SJSA1 (cell line): ENCODE data around the gene MYO5A. TPM values are rescaled to one million over a fixed set of nuclear protein-coding genes. Genes with fewer than 3 reads are reported as not detected.

Experiments
- DNase-seq, 2 experiments: peaks; one replicate each; pipeline ENCODE4 v3.0.0-alpha.2; 2015 to 2020; ENCODE audit warnings: low spot score in 2 of 2, low read depth in 1 of 2
- H3K27ac ChIP-seq: fragments of 250-450 bp; sonication (Bioruptor Pico); 2 replicates; pipeline ENCODE4 v1.5.1; 2020; ENCODE audit warnings: mild to moderate bottlenecking, moderate library complexity
- H3K27me3 ChIP-seq: fragments of 250-450 bp; sonication (Bioruptor Pico); replicated peaks from 2 replicates; pipeline ENCODE4 v1.5.1; 2020; ENCODE audit warnings: mild to moderate bottlenecking, moderate library complexity
- H3K36me3 ChIP-seq: fragments of 250-450 bp; sonication (Bioruptor Pico); 2 replicates; pipeline ENCODE4 v1.5.1; 2020; ENCODE audit warnings: mild to moderate bottlenecking
- H3K4me1 ChIP-seq: fragments of 250-450 bp; sonication (Bioruptor Pico); replicated peaks from 2 replicates; pipeline ENCODE4 v1.6.1; 2021; ENCODE audit warnings: mild to moderate bottlenecking
- H3K4me3 ChIP-seq: fragments of 250-450 bp; sonication (Bioruptor Pico); 2 replicates; pipeline ENCODE4 v1.5.1; 2020; ENCODE audit warnings: mild to moderate bottlenecking
- H3K9me3 ChIP-seq: fragments of 250-450 bp; sonication (Bioruptor Pico); replicated peaks from 2 replicates; pipeline ENCODE4 v1.5.1; 2020; ENCODE audit warnings: mild to moderate bottlenecking
- total RNA-seq: library from RNA; depleted of rRNA; stranded (reverse); fragments of >200 nt; shearing (Covaris generic); gene quantifications from 2 replicates; pipeline ENCODE4 v1.2.3, GENCODE V29; 2014

The MYO5A gene
- total RNA-seq, 1 experiment from 2014 or later, result 36.3 TPM

GRCh38 chr15:52397118-52397517, 131.6 kb downstream of the MYO5A start:
- Histone ChIP-seq H3K4me3 (no peak overlapping the region), H3K4me1 (no peaks in the 10 kb centered on the region), H3K27me3 (no peaks in the 10 kb centered on the region), H3K36me3 (peaks cover 8% of the 10 kb centered on the region; the same call in 1 of the 2 replicates), H3K27ac (no peak overlapping the region), H3K9me3 (no peaks in the 10 kb centered on the region)
- no peak for DNase-seq

DNA sequence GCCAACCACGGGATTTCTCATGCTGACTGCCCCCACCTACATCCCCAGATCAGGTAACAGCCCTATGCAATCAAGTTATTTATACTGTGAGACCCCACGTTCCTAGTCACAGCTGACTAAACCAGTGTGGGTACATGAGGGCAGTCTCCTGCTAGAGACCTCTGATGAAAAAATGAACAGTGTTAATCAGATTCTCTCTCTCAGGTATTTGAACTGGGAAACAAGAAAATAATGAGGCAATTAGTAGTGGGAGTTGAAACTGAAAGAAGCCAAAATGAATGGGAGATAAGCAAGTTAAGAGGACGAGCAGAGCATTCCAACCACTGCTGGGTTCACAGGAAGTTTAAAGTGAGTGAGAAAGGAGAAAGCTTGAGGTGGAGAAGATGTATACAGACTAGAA, 134.6 kb downstream of the MYO5A start:
- Histone ChIP-seq H3K27me3 (no peaks in the 10 kb centered on the region), H3K36me3 (peaks cover 8% of the 10 kb centered on the region), H3K27ac (no peak overlapping the region), H3K4me1 (no peaks in the 10 kb centered on the region), H3K4me3 (no peak overlapping the region), H3K9me3 (no peaks in the 10 kb centered on the region)
- DNase-seq, result no peak

DNA sequence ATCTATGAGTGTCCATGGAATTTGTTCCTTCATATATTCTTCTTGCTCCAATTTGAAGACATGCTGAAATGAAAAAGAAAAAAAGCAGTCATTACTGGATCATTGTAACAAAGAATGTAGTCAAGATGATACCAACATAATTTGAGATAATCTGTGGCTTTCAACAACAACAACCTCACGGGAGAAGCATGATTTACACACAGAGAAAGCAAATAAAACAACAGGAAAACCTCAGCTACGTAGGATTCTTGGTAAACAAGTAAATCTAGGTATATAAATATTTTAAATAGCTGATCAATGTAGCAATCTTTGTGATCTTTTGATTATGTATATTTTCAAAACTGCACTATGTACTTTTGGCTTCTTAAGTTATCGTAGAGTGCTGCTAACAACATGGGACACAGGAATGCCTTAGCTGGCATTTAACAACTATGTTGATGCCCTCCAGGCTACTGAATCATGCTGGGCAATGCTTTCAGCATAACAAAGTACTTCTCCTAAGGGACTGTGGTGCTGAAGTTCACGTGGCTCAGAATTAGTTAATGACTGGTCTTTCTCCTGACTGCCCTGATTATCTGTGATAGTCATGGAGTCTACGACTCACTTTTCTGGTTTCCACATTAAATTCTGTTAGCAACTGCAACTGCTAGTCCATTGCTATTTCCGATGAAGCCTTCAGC, 136.5 kb downstream of the MYO5A start:
- H3K36me3 ChIP-seq, result peaks cover 8% of the 10 kb centered on the region
- no peak overlapping the region for H3K27ac ChIP-seq

DNA sequence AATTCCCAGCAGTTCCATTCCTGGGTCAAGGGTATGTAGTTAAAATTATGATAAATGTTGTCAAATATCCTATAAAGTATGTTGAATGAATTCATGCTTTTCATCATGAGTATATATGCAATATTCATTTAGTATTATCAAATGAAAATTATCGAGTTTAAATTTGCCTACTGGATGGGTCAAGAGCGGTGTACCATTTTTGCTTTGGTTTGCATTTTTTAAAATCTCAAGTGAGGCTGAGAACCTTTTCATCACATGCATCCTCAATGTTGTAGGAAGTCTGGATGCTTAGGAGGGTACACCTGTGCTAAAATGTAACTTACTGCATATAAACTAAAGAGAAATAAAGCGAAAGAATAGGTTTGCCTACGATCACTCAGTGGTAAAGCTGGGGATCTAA, 137.6 kb downstream of the MYO5A start:
- no peak overlapping the region for H3K4me3 ChIP-seq
- no peak overlapping the region for H3K27ac ChIP-seq
- no peaks in the 10 kb centered on the region for H3K4me1 ChIP-seq
- H3K27me3 ChIP-seq, result no peaks in the 10 kb centered on the region
- H3K36me3 ChIP-seq, result peaks cover 4% of the 10 kb centered on the region
- H3K9me3 ChIP-seq, result no peaks in the 10 kb centered on the region
- DNase-seq, result no peak

More for the DNA sequence above, 136.5 kb downstream of the MYO5A start:
- no peak for DNase-seq
- H3K9me3 ChIP-seq, result no peaks in the 10 kb centered on the region
- H3K4me1 ChIP-seq, result no peaks in the 10 kb centered on the region
- H3K4me3 ChIP-seq, result no peak overlapping the region
- H3K27me3 ChIP-seq, result no peaks in the 10 kb centered on the region

DNA sequence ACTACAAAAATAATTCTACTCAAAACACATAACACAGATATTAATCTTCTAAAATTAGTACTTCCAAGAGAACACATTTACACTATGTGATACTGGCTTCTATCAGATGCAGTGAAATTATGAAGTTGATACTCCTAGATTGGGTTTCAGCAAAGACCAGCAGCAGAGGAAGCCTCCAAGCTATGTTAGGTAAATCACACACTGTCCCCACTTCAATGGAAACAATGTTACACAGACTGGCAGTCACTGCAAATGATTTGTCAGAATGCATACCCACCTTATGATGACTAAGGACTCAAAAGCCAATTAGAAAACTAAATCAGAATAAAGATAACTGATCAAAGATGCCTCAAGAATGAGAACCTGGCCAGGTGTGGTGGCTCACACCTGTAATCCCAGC, 143.0 kb downstream of the MYO5A start:
- Histone ChIP-seq H3K9me3 (no peaks in the 10 kb centered on the region), H3K36me3 (peaks cover 14% of the 10 kb centered on the region), H3K27me3 (no peaks in the 10 kb centered on the region), H3K27ac (no peak overlapping the region), H3K4me3 (no peak overlapping the region), H3K4me1 (peaks cover 12% of the 10 kb centered on the region)
- no peak for DNase-seq

DNA sequence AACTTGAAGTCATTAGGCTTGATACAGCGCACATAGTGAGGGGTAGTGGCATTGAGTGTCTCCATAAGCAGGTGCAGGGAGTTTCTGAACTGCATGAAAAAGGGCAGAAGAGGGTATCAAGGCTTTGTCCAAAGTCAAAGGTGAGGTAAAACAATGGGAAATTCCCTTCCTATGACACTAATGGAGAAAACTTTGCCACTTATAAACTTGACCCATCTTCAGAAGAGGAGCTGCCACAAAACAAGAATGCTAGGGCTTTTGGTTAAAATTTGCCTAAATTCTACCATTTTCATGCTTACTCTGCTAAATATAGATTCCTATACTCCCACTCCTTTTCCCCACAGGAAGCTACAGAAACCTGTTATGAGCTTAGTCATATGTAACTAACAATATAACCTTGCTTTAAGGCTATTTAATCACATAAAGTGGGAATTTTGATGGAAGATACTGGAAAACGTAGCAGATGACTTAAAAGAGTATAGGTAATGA, 145.5 kb downstream of the MYO5A start:
- H3K4me1 ChIP-seq, result peaks cover 12% of the 10 kb centered on the region
- H3K9me3 ChIP-seq, result no peaks in the 10 kb centered on the region
- H3K4me3 ChIP-seq, result no peak overlapping the region
- H3K27ac ChIP-seq, result no peak overlapping the region
- no peaks in the 10 kb centered on the region for H3K27me3 ChIP-seq
- H3K36me3 ChIP-seq, result peaks cover 18% of the 10 kb centered on the region
- no peak for DNase-seq

DNA sequence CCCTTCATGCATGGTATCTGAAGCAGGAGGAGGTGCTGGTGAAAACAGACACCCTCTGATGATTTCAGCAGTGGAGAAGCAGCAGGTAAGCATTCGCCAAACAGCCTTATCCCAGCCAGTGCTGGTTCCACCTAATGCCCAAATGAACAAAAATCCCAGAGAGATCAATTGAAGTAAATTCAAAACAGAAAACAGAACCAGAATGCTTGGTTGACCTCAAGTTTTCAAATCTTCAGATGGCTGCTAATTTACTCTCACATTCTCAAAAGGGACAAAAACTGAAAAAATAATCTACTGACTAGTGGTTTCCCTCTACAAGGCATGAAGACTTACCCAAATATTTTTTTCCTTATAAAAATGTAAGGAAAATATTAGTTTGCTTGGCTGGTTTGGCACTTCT, 146.0 kb downstream of the MYO5A start:
- H3K4me1 ChIP-seq, result peaks cover 12% of the 10 kb centered on the region
- no peak overlapping the region for H3K4me3 ChIP-seq
- no peaks in the 10 kb centered on the region for H3K9me3 ChIP-seq
- DNase-seq, result no peak
- H3K27ac ChIP-seq, result no peak overlapping the region
- H3K36me3 ChIP-seq, result peaks cover 18% of the 10 kb centered on the region
- H3K27me3 ChIP-seq, result no peaks in the 10 kb centered on the region

GRCh38 chr15:52379395-52380106, 149.1 kb downstream of the MYO5A start:
- peaks cover 34% of the 10 kb centered on the region for H3K36me3 ChIP-seq
- H3K9me3 ChIP-seq, result no peaks in the 10 kb centered on the region
- H3K27ac ChIP-seq, result no peak overlapping the region
- H3K4me1 ChIP-seq, result peaks cover 12% of the 10 kb centered on the region
- no peaks in the 10 kb centered on the region for H3K27me3 ChIP-seq
- H3K4me3 ChIP-seq, result no peak overlapping the region
- no peak for DNase-seq

DNA sequence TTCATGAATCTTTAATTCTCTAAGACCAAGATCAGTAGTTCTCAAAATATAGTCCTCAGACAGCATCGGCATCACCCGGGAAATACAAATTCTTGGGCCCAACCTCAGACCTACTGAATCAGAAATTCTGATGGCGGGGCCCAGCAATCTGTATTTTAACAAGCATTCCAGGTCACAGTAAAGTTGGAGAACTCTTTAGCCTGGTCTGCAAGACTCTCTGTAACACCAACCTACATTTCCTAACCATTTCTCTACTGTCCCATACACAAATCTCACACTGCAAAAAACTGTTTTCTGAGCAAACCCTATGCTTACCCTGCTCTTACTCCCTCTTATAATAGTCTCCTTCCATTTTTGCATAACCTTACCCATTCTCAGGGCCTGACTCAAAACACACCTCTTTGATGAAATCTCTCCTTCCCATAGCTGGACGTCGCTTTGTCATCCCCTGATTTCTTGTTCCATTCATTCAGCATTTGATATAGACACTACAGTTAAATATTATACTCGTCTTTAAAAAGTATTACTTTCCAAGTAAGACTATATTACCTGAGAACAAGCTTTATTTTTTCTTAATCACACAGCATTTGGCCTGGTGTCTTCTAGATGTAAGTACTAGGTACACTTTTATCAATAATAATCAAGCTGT, 149.8 kb downstream of the MYO5A start:
- H3K27me3 ChIP-seq, result no peaks in the 10 kb centered on the region
- H3K4me1 ChIP-seq, result peaks cover 12% of the 10 kb centered on the region
- no peak overlapping the region for H3K27ac ChIP-seq
- H3K4me3 ChIP-seq, result no peak overlapping the region
- H3K9me3 ChIP-seq, result no peaks in the 10 kb centered on the region
- DNase-seq, result no peak
- peaks cover 40% of the 10 kb centered on the region for H3K36me3 ChIP-seq

GRCh38 chr15:52370010-52370409, 158.7 kb downstream of the MYO5A start:
- Histone ChIP-seq H3K36me3 (peaks cover 18% of the 10 kb centered on the region), H3K4me1 (no peaks in the 10 kb centered on the region), H3K4me3 (no peak overlapping the region), H3K9me3 (no peaks in the 10 kb centered on the region), H3K27me3 (no peaks in the 10 kb centered on the region), H3K27ac (no peak overlapping the region)
- DNase-seq, result no peak

DNA sequence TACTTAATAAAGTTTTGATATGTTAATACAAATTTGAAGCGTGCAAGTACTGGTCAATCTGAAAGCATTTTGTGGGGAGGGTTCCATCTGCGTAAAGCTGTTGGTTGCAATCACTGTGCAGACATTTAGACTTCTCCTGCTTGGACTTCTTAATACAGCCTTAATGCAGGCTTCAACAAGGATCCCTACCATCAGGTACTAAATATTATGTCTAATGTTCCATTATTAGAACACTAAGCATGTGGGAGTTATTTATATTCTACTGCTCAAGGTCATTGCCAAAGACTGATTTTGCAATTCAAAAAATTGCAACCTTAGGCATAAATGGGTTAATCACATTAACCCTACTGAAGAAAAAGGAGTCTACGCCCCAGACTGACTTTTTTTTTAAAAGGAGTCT, 159.2 kb downstream of the MYO5A start:
- peaks cover 14% of the 10 kb centered on the region for H3K36me3 ChIP-seq
- H3K4me1 ChIP-seq, result no peaks in the 10 kb centered on the region
- H3K27me3 ChIP-seq, result no peaks in the 10 kb centered on the region
- no peak for DNase-seq
- H3K9me3 ChIP-seq, result no peaks in the 10 kb centered on the region
- H3K4me3 ChIP-seq, result no peak overlapping the region
- no peak overlapping the region for H3K27ac ChIP-seq

GRCh38 chr15:52369030-52369429, 159.7 kb downstream of the MYO5A start:
- Histone ChIP-seq H3K36me3 (peaks cover 9% of the 10 kb centered on the region), H3K27me3 (no peaks in the 10 kb centered on the region), H3K27ac (no peak overlapping the region), H3K4me1 (no peaks in the 10 kb centered on the region), H3K9me3 (no peaks in the 10 kb centered on the region), H3K4me3 (no peak overlapping the region)
- DNase-seq, result no peak

DNA sequence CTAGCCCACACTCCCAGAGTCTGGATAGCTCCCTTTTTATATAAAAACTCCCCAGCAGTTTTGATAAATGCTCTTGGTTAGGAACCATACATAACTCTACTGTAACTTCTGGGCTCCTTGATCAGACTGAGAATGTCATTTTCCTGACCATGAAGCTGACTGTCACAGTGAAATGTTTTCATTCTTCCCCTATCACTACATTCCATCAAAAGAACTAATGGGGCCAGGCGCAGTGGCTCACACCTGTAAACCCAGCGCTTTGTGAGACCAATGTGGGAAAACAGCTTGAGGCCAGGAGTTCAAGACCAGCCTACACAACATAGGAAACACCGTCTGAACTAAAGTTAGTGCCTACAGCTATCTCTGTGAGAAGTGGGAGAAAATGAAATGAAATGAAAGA, 160.3 kb downstream of the MYO5A start:
- H3K36me3 ChIP-seq, result peaks cover 7% of the 10 kb centered on the region; the same call in 1 of the 2 replicates
- no peaks in the 10 kb centered on the region for H3K4me1 ChIP-seq
- no peak overlapping the region for H3K4me3 ChIP-seq
- no peaks in the 10 kb centered on the region for H3K27me3 ChIP-seq
- H3K9me3 ChIP-seq, result no peaks in the 10 kb centered on the region
- no peak overlapping the region for H3K27ac ChIP-seq
- DNase-seq, result no peak

- DNase-seq, result no peak
- Histone ChIP-seq H3K27me3 (no peaks in the 10 kb centered on the region), H3K27ac (no peak overlapping the region), H3K36me3 (peaks cover 6% of the 10 kb centered on the region; the same call in 1 of the 2 replicates), H3K4me3 (no peak overlapping the region), H3K4me1 (no peaks in the 10 kb centered on the region), H3K9me3 (no peaks in the 10 kb centered on the region)
These were observed 166.2 kb downstream of the MYO5A start for GRCh38 chr15:52362497-52362896.
